GM21825 (cell line): ENCODE data around the gene CPXM2.

ENCODE experiments used
- ATAC-seq: cut with Tn5 transposase; IDR thresholded peaks from one replicate; pipeline ENCODE4 v1.9.1; 2021; ENCODE audit warnings: mild to moderate bottlenecking, moderate library complexity; ENCODE audit not compliant: unreplicated experiment

The CPXM2 gene

GRCh38 chr10:123878666-123879303, 12.8 kb downstream of the CPXM2 start:
- ATAC-seq = no peak

DNA sequence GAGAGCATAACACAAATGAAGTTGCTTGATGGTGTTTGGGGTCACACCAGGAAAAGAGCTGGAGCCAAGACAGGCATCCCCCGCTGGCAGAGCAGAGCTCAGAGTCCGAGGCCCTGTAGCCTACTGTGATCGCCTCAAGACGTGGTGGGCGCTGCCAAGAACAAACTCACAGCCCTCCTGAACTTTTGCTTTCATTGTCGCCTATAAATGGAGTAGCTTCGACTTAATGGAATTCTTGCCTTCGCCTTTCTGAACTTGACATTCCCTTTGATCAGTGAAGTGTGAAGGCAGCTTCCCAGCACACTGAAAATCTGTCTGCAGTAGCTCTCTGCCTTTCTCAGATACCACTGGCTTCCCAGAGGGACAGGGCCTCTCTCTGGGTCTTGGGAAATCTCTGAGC, 21.3 kb downstream of the CPXM2 start:
- no peak for ATAC-seq

DNA sequence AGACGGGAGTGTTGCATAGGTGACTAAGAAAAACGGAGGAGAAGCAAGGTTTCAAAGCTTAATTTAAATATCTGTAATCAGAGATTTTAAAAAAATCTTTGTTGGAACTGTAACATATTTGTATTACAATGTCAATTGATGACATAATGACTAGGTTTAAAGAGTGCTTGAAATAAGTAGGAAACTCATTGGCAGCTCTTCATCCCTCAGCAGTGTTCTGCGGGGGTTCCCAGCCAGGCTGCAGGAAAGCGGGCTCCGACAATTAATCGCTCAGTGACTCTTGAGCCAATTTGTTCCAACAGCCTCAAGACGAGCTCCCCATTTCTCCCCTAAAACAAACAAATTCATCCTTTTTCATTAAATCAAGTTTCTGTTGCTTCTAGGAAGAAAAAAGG, 22.6 kb downstream of the CPXM2 start:
- no peak for ATAC-seq

DNA sequence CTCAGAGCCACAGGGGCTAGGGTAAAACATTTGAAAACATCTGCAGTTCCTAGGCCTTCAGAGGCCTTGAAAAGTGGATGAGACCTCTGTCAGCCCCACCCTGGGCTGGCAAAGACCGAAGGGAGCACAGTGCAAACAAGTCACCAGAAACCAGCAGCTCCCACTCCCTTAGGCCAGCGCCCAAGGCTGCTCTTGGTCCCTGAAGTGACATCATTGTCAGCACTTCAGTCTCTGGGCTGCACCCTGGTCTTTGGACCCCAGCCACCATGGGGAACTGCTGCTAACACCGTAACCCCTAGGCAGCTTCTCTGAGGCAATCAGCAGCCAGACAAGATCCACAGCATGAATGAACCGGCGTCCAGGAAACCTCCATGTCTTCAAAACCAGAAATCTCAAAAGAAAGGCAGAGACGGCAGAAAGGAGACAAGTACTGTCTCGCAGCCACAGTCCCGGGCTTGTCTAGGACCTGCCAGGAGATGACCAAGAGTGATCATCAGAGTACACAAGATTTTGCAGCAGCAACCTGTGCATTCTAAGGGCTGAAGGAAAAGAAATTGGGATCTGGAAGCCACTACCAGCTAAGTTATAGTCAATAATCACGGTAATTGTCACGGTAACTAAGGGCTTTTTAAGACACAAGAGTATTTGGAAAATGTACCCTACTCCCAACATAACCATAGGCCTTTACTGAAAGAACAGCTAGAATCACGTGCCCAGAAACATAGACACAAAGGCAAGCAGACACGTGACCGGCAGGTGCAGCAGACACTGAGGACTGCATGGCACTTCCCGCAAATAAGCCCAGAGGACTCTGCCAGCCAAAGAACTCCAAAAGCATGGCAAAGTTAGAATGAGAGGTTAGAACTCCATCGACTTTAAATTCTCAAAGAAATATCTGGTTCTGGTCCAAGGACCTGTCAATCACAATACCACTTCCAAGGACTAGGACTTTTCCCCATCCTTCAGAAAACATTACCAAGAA, 23.3 kb downstream of the CPXM2 start:
- no peak for ATAC-seq

DNA sequence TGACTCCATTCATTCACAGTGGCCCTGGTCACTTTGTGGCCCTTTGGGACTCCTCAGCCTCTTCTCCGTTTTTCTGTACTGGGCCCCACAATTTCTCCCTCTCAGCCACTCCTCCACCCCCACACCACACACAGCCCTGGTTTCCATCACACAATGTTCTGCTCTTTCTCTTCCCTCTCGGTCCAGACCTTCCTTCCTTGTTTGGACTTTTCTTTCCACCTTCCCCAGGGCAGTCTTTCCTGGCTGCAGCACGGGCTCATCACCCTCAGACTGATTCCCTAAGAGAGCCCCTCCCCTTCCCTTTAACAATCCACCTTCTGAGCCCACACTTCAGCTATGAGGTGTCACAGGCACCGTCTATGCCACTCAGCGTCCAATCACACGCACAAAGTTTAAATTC, 25.7 kb downstream of the CPXM2 start:
- ATAC-seq = no peak

DNA sequence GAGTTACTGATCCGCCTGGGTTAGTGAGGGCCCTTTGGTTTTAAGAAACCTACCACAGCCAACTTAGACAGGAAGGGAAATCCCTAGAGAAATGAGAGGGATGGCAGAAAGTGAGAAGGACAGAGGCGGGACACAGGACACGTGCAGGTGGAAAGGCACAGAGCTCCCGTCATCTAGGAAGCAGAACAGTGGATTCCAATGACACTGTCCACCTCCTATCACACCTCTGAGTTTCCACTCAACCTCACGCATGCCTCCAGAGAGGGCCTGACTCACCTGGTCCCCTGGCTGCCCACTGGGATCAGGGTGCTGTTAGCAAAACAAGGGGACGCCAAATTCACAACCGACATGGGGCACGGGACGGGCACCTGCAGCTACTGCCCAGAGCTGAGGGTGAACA, 26.3 kb downstream of the CPXM2 start:
- no peak for ATAC-seq

GRCh38 chr10:123864923-123865322, 26.7 kb downstream of the CPXM2 start:
- no peak for ATAC-seq

DNA sequence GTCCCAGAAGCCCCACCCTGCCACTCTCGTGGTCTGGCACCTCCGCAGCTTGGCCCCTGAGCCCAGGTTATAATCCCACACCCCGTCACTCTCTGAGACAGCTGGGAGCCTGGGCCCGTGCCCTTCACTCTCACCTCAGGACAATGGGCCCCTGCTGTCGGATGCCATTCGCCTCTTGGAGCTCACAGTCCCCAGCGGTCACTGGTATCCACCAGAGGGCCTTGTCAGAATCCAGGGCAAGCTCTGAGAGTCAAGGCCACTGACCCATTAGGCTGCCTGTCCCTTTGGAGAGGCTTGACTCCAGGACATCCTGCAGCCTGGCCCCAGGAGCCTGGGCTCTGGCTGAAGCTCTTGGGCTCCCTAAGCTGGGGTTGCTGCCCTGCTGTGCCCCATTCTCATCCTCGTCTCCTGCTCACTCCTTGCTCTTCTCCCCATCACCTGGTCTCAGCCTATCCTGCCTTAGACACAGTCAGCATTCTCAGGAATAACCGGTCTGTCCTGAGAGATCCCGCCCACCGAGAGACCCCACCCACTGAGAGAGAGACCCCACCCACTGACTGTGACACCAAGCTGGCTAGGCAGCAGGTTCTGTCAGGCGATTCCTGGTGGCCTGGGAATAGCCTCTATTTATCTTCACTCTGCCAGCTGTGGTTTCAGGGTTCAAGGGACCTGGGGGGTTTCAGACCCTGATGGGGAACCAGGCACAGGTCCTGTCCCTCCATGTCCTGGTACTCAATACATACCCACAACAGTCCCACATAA, 27.7 kb downstream of the CPXM2 start:
- no peak for ATAC-seq

GRCh38 chr10:123863183-123863575, 28.4 kb downstream of the CPXM2 start:
- ATAC-seq = no peak

GRCh38 chr10:123862421-123863182, 29.0 kb downstream of the CPXM2 start:
- ATAC-seq = no peak

- no peak for ATAC-seq
Observed at GRCh38 chr10:123860856-123861255, 30.8 kb downstream of the CPXM2 start.

DNA sequence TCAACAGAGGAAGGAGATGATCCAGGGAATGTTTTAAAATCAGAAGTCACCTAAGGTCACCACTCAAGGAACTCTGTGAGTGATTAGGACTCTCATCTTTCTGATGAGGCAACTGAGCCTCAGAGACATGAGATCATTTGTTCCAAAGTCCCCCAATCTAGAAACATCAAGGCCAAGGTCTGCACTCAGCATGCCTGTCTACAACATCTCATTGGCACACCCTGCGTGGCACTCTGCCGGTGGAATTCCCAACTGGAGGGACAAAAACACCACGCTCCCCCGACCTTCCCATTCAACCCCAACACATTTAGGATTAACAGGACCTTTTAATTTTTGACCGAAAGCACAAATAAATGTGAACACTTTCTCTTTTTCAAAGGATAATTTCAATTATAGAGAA, 31.4 kb downstream of the CPXM2 start:
- ATAC-seq = no peak

DNA sequence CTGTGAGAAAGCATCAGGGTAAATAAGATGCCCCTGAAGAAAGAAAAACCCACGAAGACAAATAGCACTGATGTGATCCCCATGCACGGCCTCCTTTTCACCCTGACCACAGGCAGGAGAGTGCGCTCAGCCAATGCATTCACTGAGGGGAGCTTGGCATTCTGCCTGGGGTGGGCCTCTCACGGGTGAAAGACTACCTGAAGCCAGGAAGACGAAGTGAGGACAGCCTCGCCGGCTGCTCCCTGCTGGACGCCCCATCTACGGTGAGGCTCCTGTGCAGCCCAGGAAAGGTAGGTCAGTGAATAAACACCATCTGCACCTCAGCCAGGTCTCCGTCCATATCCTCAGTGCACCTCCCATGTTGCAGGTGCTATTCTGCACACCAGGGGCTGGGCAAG, 32.0 kb downstream of the CPXM2 start:
- ATAC-seq = no peak

GRCh38 chr10:123858907-123859652, 32.5 kb downstream of the CPXM2 start:
- no peak for ATAC-seq

DNA sequence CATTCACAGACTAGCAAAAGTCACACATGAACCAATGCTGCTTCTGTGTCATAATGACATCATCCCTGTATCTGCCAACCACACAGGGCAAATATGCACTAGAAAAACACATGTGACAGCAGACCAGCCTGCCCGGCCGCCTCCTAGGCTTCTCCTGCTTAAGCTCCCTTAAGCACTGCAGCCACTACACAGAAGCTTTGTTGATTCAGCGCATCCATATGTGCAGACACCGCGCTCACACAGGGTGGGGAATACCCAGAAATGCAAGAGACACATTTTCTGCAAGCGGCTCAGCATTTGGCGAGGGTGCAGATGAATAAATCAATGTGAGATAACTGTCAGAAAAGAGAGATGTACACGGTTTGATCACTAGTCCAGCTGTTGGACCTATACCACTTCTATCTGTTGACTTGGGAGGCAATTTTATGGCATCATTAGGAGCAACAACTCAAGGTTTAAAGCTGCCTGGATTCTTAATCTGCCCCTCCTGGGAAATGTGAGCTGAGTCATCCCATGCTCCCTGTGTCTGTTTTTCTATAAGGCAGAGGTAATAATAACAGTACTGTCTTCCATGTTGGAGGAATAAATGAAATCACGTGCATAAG, 33.4 kb downstream of the CPXM2 start:
- ATAC-seq = no peak

- ATAC-seq = no peak
Observed at GRCh38 chr10:123857616-123858015, 34.0 kb downstream of the CPXM2 start.

DNA sequence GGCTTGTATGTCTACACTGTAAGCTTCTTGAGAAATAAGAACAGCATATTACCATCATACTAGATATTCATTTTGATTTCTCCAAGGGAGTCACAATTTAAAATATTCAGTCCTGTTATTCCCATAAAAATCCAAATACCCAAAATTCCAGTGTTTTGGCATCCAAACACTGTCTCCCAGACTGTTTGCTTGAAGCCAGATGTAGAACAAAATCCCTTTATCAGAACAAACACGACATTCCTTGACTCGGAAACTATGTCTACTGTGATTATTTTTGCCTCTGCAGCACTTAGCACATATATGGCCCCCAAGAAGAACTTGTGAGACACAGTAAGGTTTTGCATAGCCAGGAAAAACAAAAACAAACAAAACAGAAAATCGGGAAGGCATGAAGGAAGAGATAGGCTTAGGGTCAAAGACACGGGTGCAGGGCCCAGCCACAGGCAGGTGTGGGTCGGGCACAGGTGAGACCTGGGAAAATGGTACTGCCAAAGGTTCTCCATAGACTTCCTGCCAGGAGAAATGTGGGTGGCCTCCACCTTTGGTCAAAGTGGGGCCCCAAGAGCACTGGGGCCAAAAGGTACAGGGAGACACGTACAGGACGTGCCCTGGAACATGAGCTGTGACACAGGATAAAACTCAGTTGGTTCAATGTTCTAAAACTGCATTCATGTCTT, 36.5 kb downstream of the CPXM2 start:
- no peak for ATAC-seq

DNA sequence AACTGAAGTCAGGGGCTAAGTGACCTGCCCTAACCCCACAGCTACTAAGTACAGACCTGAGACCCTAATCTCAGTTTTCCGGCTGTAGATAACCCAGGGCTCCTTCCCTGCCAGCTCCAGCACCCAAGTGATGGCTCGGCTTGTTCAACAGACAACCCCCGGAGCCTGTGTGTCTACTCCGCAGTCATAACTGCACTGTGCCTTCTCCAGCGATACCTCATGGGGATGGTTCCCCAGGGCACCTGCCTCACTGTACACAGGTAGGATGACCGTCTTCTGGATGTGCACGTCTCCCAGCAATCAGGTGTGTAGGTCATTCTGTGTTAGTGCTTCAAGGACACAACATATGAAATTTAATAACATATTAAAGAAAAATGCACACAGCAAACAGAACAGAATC, 37.1 kb downstream of the CPXM2 start:
- ATAC-seq = no peak

GRCh38 chr10:123854003-123854402, 37.6 kb downstream of the CPXM2 start:
- no peak for ATAC-seq
